Parathyroid adenoma (tissue), 2 donors: ENCODE results near the gene PCDH15.
"Not testable (repeated sequence)": the region's sequence is repeated elsewhere in the genome, so short reads cannot be mapped to it uniquely, and the experiment has no call there.

Experiments
- H2AFZ ChIP-seq: fragments of 300-600 bp; sonication (generic); one replicate; pipeline ENCODE4 v1.7.0; 2017; ENCODE audit warnings: antibody characterized with exemption, mild to moderate bottlenecking
- H3K27ac ChIP-seq: fragments of 300-600 bp; sonication (generic); one replicate; pipeline ENCODE4 v1.7.0; 2017
- H3K27me3 ChIP-seq: fragments of 300-600 bp; sonication (generic); one replicate; pipeline ENCODE4 v1.7.0; 2017; ENCODE audit warnings: low read length; ENCODE audit not compliant: control insufficient read depth, insufficient read depth
- H3K36me3 ChIP-seq: fragments of 300-600 bp; sonication (generic); one replicate; pipeline ENCODE4 v1.7.0; 2017; ENCODE audit warnings: low read length; ENCODE audit not compliant: control insufficient read depth, insufficient read depth
- H3K4me1 ChIP-seq: fragments of 300-600 bp; sonication (generic); one replicate; pipeline ENCODE4 v1.7.0; 2017; ENCODE audit warnings: control low read depth
- H3K4me2 ChIP-seq: fragments of 300-600 bp; sonication (generic); one replicate; pipeline ENCODE4 v1.7.0; 2017; ENCODE audit warnings: low read length
- H3K4me3 ChIP-seq: fragments of 300-600 bp; sonication (generic); one replicate; pipeline ENCODE4 v1.7.0; 2017; ENCODE audit warnings: low read depth, low read length
- H3K79me2 ChIP-seq: fragments of 300-600 bp; sonication (generic); one replicate; pipeline ENCODE4 v1.7.0; 2017; ENCODE audit warnings: control low read depth
- H3K9ac ChIP-seq: fragments of 300-600 bp; sonication (generic); one replicate; pipeline ENCODE4 v1.7.0; 2017; ENCODE audit warnings: mild to moderate bottlenecking
- H3K9me3 ChIP-seq: fragments of 300-600 bp; sonication (generic); one replicate; pipeline ENCODE4 v1.7.0; 2017; ENCODE audit warnings: low read length; ENCODE audit not compliant: control insufficient read depth
- CTCF ChIP-seq: fragments of 300-600 bp; sonication (generic); IDR thresholded peaks from one replicate; pipeline ENCODE4 v1.7.0; 2017; ENCODE audit warnings: antibody characterized with exemption, mild to moderate bottlenecking
- donor health status: primary hyperparathyroidism.

Gene PCDH15

GRCh38 chr10:54531296-54531695 is 269.7 kb downstream of the PCDH15 start:
- TF ChIP-seq CTCF, result no peak
- H2AFZ ChIP-seq, result no peak overlapping the region
- no peaks in the 10 kb centered on the region for H3K36me3 ChIP-seq
- H3K27ac ChIP-seq, result no peak overlapping the region
- no peaks in the 10 kb centered on the region for H3K79me2 ChIP-seq
- no peak overlapping the region for H3K4me2 ChIP-seq
- no peaks in the 10 kb centered on the region for H3K4me1 ChIP-seq
- H3K27me3 ChIP-seq, result no peaks in the 10 kb centered on the region
- no peak overlapping the region for H3K4me3 ChIP-seq
- H3K9ac ChIP-seq, result no peak overlapping the region
- no peaks in the 10 kb centered on the region for H3K9me3 ChIP-seq

- H3K36me3 ChIP-seq, result no peaks in the 10 kb centered on the region
- H3K79me2 ChIP-seq, result no peaks in the 10 kb centered on the region
- H3K27ac ChIP-seq, result no peak overlapping the region
- no peak overlapping the region for H3K4me3 ChIP-seq
- no peak overlapping the region for H3K4me2 ChIP-seq
- no peaks in the 10 kb centered on the region for H3K27me3 ChIP-seq
- H3K9me3 ChIP-seq, result no peaks in the 10 kb centered on the region
- H2AFZ ChIP-seq, result no peak overlapping the region
- no peak for TF ChIP-seq CTCF
- H3K4me1 ChIP-seq, result no peaks in the 10 kb centered on the region
- H3K9ac ChIP-seq, result no peak overlapping the region
Observed at GRCh38 chr10:54530299-54530698, 270.7 kb downstream of the PCDH15 start.

GRCh38 chr10:54525816-54526215 is 275.2 kb downstream of the PCDH15 start:
- no peaks in the 10 kb centered on the region for H3K79me2 ChIP-seq
- H3K27ac ChIP-seq, result no peak overlapping the region
- H3K4me1 ChIP-seq, result no peaks in the 10 kb centered on the region
- H3K9me3 ChIP-seq, result no peaks in the 10 kb centered on the region
- H3K36me3 ChIP-seq, result no peaks in the 10 kb centered on the region
- no peak overlapping the region for H2AFZ ChIP-seq
- no peak overlapping the region for H3K4me3 ChIP-seq
- H3K4me2 ChIP-seq, result no peak overlapping the region
- no peak overlapping the region for H3K9ac ChIP-seq
- H3K27me3 ChIP-seq, result no peaks in the 10 kb centered on the region
- no peak for TF ChIP-seq CTCF

GRCh38 chr10:54515244-54515643 is 285.8 kb downstream of the PCDH15 start:
- not testable (repeated sequence) for H3K4me2 ChIP-seq, H2AFZ ChIP-seq, H3K79me2 ChIP-seq, H3K27me3 ChIP-seq, H3K36me3 ChIP-seq, H3K27ac ChIP-seq, H3K4me3 ChIP-seq, H3K9me3 ChIP-seq, H3K4me1 ChIP-seq, H3K9ac ChIP-seq

GRCh38 chr10:54503863-54504262 is 297.2 kb downstream of the PCDH15 start:
- H3K27ac ChIP-seq, result no peak overlapping the region
- H3K4me3 ChIP-seq, result no peak overlapping the region
- no peaks in the 10 kb centered on the region for H3K27me3 ChIP-seq
- H3K4me2 ChIP-seq, result no peak overlapping the region
- no peaks in the 10 kb centered on the region for H3K36me3 ChIP-seq
- no peak overlapping the region for H2AFZ ChIP-seq
- H3K4me1 ChIP-seq, result no peaks in the 10 kb centered on the region
- TF ChIP-seq CTCF, result no peak
- H3K9ac ChIP-seq, result no peak overlapping the region
- H3K79me2 ChIP-seq, result no peaks in the 10 kb centered on the region
- no peaks in the 10 kb centered on the region for H3K9me3 ChIP-seq
